Retinal pigment epithelial cell (primary cell): ENCODE data around the gene DCAF5.
A peak's percentile ranks its signal among the peaks of the same experiment; 100 is the strongest.

Experiments used
- DNase-seq: peaks from one replicate; pipeline ENCODE4 v3.0.0-alpha.2; 2010; ENCODE audit warnings: low read depth
- H3K4me3 ChIP-seq: 2 replicates; pipeline ENCODE4 v1.5.1; 2011; ENCODE audit warnings: mild to moderate bottlenecking, low read length, control low read depth, moderate library complexity
- CTCF ChIP-seq: conservative IDR thresholded peaks from 2 replicates; pipeline ENCODE4 v1.5.1; 2011; ENCODE audit warnings: low read depth, low read length, control low read depth, inconsistent platforms

DCAF5 gene

GRCh38 chr14:69017706-69018105 lies 135.2 kb downstream of the DCAF5 start:
- DNase-seq, result no peak
- no peak for TF ChIP-seq CTCF

GRCh38 chr14:69014829-69015259 lies 138.1 kb downstream of the DCAF5 start:
- no peak for TF ChIP-seq CTCF
- no peak for DNase-seq
- no peak overlapping the region for H3K4me3 ChIP-seq

More at GRCh38 chr14:69017706-69018105, 135.2 kb downstream of the DCAF5 start:
- H3K4me3 ChIP-seq, result no peak overlapping the region

- no peak for DNase-seq
- no peak overlapping the region for H3K4me3 ChIP-seq
Observed at GRCh38 chr14:69013943-69014782, 138.8 kb downstream of the DCAF5 start.

GRCh38 chr14:69012256-69012953 lies 140.5 kb downstream of the DCAF5 start:
- DNase-seq, result no peak
- no peak overlapping the region for H3K4me3 ChIP-seq
- no peak for TF ChIP-seq CTCF

More at GRCh38 chr14:69013943-69014782, 138.8 kb downstream of the DCAF5 start:
- no peak for TF ChIP-seq CTCF

- TF ChIP-seq CTCF, result no peak
- H3K4me3 ChIP-seq, result no peak overlapping the region
- DNase-seq, result no peak
Observed at GRCh38 chr14:69010648-69011047, 142.3 kb downstream of the DCAF5 start.

- no peak for TF ChIP-seq CTCF
- H3K4me3 ChIP-seq, result no peak overlapping the region
- DNase-seq, result peak; percentile 22
Observed at GRCh38 chr14:69008421-69008884, 144.5 kb downstream of the DCAF5 start.
